HL-60/S4 treated with retinoic acid at 250 ng/mL for 4 days and 3 days (cell line): ENCODE measurements around the gene ZDHHC22.
"Not testable (repeated sequence)": the region's sequence is repeated elsewhere in the genome, so short reads cannot be mapped to it uniquely, and the experiment has no call there.

Experiments
- in situ Hi-C: fragments of 300-500 bp; cut with MboI; formaldehyde crosslinking; loops from 2 replicates; pipeline ENCODE4 v1.7.0; 2022; ENCODE audit warnings: low sequenced_read_pairs

ZDHHC22 gene, protein sequence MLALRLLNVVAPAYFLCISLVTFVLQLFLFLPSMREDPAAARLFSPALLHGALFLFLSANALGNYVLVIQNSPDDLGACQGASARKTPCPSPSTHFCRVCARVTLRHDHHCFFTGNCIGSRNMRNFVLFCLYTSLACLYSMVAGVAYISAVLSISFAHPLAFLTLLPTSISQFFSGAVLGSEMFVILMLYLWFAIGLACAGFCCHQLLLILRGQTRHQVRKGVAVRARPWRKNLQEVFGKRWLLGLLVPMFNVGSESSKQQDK

GRCh38 chr14:77141214-77142004 lies at the start of gene ZDHHC22:
Gene ZDHHC22, minus strand, starts transcription at chr14:77141791. Its CDS starts 2,053 bp downstream, at chr14:77139738.
- in situ Hi-C loops: no loop called here

DNA sequence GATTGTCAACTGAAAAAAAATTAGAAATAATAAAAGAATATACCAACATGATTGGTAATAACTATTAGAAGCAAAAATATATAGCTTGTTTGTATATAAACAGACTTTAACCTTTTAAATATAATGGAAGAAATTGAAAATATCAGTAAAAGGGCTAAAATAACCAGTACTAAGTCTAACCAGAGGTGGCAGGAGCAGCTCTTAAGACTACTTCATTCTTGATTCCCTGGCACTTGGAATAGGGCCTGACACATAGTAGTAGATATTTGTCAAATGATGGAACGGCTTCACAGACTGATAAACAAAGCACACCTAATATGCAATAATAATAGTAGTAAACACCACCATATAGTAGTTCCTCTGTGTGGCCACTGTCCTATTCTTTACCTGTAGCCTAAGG lies 49.4 kb upstream of the ZDHHC22 start:
- in situ Hi-C loops: no loop called here

DNA sequence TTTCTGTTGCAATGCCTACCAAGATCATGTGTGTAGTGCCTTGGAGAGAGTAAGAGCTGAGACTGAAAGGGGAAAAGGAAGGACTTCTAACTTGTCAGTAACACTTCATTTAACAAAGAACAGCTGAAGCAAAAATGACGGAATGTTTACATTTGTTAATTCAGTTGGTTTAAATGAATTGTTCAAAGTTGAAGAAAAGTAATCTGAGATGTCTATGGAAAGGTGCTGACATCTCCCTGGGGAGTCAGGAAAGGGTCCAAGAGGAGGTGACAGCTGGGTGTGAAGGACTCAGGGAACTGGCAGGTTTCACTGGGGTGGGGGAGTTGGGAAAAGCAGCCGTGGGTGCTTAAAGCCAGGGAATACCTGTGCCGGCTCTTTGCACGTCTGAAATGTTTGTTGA lies 47.9 kb upstream of the ZDHHC22 start:
- in situ Hi-C loops: no loop called here

DNA sequence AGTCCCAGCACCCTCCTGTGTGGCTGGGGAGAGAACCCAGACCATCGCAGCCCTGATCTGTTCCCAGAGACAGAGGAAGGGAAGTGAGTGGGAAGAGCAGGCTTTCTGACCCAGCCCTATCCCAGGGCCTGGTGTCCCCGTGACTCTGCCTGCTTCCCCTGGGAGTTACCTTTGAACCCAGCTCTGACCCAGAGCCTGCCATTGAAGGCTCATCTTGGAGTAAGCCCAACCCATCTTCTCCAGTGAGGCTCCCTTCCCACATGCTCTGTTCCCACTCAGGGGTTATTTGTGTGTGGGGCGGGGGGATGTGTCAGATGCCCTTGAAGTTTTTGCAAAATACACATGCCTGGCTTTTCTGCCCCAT lies 46.0 kb upstream of the ZDHHC22 start:
- in situ Hi-C loops: no loop called here

- in situ Hi-C loops: no loop called here
Measured at GRCh38 chr14:77186911-77187648, 45.5 kb upstream of the ZDHHC22 start.

GRCh38 chr14:77185093-77185465 lies 43.5 kb upstream of the ZDHHC22 start:
- in situ Hi-C loops: no loop called here

GRCh38 chr14:77184396-77185092 lies 43.0 kb upstream of the ZDHHC22 start:
- in situ Hi-C loops: no loop called here

DNA sequence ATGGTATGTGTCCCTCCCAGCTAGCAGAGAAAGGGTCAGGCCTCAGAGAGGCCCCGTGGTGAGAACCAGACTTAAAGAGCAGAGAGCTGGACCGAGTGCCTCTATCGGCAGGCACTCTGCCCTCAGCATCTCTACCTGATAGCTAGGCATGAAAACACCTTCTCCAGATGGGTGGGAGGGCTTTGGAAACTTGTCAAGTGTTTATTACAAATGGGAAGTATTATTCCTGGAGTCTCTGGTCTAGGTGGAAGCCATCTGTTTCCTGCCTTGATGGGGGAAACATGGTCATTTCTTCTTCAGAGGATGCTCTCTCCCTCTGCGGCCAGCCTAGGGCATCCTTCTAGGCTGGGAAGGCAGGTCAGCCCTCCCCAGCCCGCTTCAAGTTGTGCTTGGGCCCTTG lies 42.3 kb upstream of the ZDHHC22 start:
- in situ Hi-C loops: no loop called here

DNA sequence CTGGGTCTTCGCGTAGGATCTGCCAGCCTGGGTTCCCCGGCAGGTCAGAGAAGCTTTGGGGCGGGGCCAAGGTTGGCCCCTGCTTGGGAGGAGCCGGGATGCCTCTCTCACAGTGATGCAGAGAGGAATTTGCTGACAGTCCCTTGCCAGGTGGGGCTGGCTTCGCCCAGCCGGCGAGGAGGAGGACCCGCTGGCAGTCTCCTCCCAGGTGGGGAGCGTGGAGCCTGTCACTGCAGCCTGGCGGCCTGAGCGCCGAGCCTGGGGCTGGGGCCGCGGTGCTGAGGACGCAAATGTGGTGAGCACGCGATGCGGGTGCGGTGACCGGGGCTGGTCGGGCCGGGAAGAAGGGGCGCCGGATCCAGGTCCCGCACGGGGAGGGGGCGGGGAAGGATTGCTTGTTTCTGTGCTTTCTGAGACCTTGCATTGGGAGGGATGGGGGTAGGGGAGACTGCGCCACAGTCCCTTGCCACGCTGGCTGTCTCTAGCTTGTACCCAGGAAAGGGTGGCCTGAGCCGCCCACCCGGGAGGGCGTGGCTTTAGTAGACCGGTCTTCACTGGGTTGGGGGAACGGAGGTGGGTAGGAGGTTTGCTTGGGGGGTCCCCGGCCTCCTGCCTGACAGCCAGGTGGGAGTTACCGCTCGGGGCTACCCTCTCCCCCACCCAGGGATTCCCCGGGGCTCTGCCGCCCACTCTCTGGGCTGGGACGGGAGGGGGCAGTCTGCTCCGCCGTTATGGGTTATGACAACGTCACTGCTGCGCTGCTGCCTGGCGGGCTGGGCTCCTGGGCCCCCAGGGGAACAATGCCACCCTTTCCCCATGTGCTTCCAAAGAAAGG lies 40.2 kb upstream of the ZDHHC22 start, which contains the start of gene TMEM63C:
Gene TMEM63C, plus strand, starts transcription at position 196 of the 835 bp plus-strand sequence. CDS start 37,016 bp downstream, outside the sequence.
- in situ Hi-C loops: no loop called here

GRCh38 chr14:77180726-77181602 lies 39.4 kb upstream of the ZDHHC22 start:
- in situ Hi-C loops: no loop called here

DNA sequence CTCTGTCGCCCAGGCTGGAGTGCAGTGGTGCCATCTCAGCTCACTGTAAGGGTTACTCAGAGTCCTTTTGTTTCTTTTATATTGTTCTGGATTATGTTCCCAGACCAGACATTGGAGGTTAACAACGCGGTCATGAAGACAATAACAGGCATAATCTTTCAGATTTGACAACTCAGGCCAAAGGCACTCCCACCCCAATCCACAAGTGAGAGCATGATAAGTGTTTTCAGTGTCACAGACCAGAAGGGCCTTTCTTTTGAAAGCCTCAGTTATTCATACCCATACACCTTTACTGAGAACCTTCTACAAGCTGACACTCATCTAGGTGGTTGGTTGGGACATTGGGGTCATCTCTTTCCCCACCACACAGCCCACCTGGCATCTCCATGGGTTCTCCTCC lies 37.1 kb upstream of the ZDHHC22 start:
- in situ Hi-C loops: no loop called here

DNA sequence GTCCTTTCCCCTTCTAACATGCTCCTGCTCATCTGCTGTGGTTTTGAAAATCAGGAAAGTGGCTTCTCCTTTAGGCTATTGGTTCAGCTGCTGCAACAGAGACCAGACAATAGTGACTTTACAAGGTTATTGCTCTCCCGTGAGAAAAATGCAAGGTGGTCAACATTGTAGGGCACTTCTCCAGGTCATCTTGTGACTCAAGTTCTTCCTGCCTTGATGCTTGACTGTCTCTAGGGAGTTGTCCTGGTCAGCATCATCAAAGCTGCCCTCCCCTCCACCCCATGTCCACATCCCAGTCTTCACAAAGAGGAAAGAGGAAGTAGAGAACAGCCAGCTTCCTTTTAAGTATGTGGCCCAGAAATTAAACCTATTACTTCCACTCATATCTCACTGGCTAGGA lies 36.1 kb upstream of the ZDHHC22 start:
- in situ Hi-C loops: no loop called here

DNA sequence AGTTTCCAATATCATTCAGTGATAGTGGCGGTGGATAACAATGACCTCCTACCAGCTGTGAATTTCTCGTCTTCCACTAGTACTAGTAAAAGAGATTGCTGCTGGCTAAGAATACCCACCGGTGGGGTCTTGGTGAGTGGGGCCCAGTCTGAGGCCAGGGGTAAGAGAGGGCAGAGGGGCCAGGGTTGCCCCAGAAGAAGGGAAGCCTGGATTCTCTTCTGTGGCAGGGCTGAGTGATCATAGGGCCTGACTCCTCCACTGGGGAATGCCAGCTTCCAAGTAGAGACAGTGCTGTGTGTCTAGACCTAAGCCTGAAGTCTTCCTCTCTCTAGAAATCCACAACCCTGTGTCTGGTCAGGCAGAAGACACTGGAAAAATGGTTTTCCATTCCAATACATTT lies 34.3 kb upstream of the ZDHHC22 start:
- in situ Hi-C loops: no loop called here

DNA sequence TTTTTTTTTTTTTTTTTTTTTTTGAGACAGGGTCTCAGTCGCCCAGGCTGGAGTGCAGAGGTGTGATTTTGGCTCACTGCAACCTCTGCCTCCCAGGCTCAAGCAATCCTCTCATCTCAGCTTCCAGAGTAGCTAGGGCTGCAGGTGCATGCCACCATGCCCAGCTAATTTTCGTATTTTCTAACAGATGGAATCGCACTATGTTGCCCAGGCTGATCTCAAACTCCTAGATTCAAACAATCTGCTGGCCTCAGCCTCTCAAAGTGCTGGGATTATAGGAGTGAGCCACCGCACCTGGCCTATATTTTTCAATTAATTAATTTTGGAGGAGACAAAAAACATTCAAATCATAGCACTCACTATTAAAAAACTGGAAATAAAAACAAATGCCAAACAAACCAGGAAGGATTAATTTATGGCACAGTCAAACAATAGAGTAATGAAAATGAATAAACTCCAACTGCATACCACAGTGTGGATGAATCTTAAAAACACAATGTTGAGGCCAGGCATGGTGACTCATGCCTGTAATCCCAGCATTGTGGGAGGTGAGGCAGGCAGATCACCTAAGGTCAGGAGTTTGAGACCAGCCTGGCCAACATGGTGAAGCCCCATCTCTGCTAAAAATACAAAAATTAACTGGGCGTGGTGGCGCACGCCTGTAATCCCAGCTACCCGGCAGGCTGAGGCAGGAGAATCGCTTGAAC lies 32.5 kb upstream of the ZDHHC22 start:
- in situ Hi-C loops: not testable (repeated sequence)

- in situ Hi-C loops: no loop called here
Measured at GRCh38 chr14:77172916-77173315, 31.3 kb upstream of the ZDHHC22 start.

DNA sequence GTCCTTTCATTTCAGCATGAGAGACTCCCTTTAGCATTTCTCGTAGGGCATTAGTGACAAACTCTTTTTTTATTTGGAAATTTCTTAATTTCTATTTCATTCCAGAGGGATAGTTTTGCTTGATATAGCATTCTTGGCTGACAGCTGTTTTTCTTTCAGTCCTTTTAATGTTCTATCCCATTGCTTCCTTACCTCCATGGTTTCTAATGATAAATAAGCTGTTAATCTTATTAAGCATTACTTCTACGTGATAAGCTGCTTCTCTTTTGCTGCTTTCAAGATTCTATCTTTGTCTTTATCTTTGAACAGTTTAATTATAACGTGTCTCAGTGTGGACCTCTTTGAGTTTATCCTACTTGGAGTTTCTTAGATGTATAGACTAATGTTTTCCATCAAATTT lies 28.5 kb upstream of the ZDHHC22 start:
- in situ Hi-C loops: no loop called here

DNA sequence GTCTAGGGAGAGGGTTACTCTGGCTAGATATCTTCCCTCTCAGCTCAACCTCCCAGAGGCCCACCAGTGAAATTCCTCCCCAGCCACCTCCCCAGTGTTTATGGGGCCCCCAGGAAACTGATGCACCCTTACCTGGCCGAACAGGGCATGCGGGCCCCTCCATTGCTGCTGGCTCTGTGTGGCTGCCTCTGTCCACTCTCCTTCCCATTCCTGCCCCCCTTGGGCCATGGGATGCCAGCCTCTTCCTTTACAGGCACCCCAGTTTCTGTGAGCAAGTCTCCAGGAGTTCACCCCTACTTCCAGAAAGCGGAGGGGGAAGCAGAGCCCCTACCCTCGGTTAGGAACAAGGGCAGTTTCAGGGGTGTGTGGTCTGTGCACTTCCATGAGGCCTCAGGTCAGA lies 19.4 kb upstream of the ZDHHC22 start:
- in situ Hi-C loops: no loop called here

GRCh38 chr14:77158882-77159255 lies 17.3 kb upstream of the ZDHHC22 start:
- in situ Hi-C loops: no loop called here
